Activated naive CD4-positive, alpha-beta T cell (primary cell): ENCODE measurements around the gene RECQL5.
"Not testable (repeated sequence)": the region's sequence is repeated elsewhere in the genome, so short reads cannot be mapped to it uniquely, and the experiment has no call there.

Experiments
- DNase-seq, 4 experiments: peaks; one replicate each; lab custom pipeline; 2025; lab: John Stamatoyannopoulos, UW

Gene RECQL5

GRCh38 chr17:75616521-75617122 lies 50.3 kb downstream of the RECQL5 start:
- no peak for DNase-seq

DNA sequence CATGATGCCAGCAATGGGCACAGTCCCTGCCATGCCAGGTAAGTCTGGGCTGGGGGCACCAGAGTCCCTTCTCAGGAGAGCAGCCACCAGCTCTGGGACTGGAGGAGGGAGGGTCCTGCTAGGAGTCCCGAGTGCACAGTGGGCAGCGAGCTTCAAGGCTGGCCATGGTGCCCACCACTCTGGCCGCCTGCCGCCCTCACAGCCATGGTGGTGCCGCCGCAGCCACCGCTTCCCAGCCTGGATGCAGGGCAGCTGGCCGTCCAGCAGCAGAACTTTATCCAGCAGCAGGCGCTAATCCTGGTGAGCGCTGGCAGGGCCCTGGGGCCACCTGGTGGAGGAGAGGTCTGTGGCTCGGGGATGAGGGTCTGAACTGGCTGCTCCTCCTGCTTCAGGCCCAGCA lies 51.7 kb downstream of the RECQL5 start:
- DNase-seq = no peak

- DNase-seq = no peak
Measured at GRCh38 chr17:75614556-75615270, 52.2 kb downstream of the RECQL5 start.

DNA sequence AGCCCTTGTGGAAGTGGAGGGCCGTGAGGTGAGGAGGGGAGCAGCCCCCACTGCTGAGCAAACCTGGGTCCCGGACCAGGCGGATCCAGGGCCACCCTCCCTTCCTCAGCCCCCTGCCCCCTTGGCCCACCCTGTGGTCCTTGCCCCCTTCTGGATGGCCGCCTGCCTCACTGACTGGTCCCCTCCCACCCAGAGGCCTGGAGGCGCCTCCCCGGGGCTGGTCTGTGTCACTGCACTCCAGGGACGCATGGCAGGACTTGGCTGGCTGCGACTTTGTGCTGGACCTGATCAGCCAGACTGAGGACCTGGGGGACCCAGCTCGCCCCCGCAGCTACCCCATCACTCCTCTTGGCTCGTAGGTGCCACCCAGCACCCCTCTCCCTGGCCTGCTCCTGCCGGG lies 52.9 kb downstream of the RECQL5 start:
- no peak for DNase-seq

- DNase-seq = no peak
Measured at GRCh38 chr17:75612906-75613626, 53.9 kb downstream of the RECQL5 start.

- DNase-seq = no peak
Measured at GRCh38 chr17:75611851-75612429, 55.0 kb downstream of the RECQL5 start.

GRCh38 chr17:75610103-75610984 lies 56.6 kb downstream of the RECQL5 start:
- DNase-seq = no peak

- DNase-seq = no peak
Measured at GRCh38 chr17:75607086-75607485, 59.9 kb downstream of the RECQL5 start.

DNA sequence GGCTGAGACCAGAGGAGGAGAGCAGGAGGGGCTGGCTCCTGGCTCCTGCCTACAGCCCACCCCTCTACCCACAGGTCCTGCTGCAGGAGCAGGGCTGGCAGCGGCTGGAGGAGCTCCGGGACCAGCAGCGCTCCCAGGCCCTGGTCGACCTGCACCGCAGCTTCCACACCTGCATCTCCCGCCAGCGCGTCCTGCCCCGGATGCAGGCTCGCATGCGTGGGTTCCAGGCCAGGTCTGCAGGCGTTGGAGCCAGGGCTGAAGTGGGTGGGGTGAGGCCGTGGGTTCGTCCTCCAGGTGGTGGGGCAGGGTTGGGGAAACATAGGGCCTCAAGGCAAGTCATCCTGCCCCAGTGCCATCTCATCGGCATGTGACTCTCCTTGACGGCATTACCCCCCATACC lies 61.2 kb downstream of the RECQL5 start:
- no peak for DNase-seq

- no peak for DNase-seq
Measured at GRCh38 chr17:75604034-75604695, 62.8 kb downstream of the RECQL5 start.

DNA sequence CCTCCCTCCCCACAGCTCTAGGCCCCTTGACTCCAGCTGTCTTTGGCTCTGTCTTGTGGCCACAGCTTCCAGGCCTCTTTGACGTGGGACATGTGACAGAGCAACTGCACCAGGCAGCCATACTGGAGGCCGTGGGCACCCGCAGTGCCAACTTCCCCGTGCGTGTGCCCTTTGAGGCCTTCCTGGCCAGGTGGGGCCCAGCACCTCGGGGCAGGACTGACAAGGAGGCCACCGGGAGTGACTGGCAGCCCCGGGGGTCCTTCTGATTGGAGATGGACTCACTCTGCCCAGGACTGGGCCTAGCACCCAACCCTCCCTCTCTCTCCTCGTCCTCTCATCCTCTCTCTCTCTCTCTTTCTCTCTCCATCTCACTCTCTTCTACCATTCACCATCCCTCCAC lies 63.8 kb downstream of the RECQL5 start:
- no peak for DNase-seq

DNA sequence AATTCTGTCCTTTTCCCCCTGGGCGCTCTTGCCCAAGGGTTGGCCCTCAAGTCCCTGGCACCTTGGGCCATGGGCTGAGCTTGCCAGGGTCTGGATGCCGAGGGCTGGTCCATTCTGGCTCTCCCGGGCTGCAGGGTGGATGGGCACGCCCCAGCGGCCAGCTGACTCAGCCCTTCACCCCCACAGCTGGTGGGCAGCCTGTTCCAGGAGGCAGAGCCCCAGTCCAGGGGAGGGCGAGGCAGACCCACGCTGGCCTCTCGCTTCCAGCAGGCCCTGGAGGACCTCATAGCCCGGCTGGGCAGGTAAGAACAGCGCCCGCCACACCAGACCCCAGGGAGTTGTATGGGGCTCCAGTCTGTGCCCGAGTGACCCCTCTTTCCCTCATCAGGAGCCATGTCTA lies 64.3 kb downstream of the RECQL5 start:
- no peak for DNase-seq

DNA sequence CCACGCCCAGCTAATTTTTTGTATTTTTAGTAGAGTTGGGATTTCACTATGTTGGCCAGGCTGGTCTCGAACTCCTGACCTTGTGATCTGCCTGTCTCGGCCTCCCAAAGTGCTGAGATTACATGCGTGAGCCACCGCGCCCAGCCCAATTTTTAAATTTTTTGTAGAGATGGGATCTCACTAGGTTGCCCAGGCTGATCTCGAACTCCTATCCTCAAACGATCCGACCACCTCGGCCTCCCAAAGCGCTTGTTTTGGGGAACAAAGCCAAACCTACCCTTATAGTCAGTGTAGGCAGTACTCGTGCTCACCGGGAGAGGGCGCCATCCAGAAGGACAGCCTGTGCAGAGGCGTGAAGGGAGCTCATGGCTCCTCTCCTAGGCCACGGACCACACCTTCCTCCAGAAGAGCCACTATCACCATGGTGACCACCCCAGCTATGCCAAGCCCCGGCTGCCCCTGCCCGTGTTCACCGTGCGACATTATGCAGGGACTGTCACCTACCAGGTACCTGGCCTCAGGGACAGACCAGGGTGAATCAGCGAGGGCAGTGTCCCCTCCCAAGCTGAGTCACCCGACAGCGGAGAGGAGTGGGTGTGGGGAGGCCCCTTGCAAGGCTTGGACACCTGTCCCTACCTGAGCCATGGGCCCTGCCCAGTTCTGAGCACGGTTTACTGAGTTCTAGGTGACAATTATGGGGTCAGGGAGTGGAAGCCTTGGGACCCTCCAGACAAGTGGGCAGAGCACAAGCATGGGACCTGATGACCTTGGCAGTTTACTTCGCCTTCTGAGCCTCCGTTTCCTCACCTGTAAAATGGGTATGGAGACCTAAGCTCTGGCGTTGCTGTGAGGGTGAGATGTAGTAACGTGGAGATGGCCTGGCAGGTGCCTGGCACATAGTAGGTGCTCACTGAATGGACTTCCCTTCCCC lies 65.6 kb downstream of the RECQL5 start:
- peak in 3 of 4 experiments; percentile 33 to 48 (median 37) for DNase-seq

GRCh38 chr17:75596320-75597087 lies 70.5 kb downstream of the RECQL5 start:
- no peak for DNase-seq

DNA sequence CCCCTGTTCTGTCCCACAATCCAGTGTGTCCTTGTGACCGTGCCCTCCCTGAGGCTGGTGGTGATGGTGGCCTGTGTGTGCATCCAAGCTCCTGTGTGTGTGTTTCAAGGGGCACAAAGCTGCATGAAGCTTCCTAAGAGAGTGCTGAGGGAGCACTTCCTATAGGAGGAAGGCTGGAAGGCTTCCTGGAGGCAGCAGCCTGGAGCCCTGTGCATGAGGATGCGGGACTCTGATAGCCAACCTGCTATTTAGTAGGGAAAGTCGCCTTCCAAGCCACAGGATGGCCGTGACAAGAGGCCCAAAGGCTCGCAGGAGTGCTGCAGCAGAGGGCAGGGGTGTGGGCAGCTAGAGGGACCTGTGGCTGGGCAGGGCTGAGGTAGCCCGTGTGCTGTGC lies 71.0 kb downstream of the RECQL5 start:
- no peak for DNase-seq

GRCh38 chr17:75595284-75595919 lies 71.6 kb downstream of the RECQL5 start:
- no peak for DNase-seq

GRCh38 chr17:75594499-75595283 lies 72.3 kb downstream of the RECQL5 start:
- DNase-seq = no peak

GRCh38 chr17:75593430-75593829 lies 73.5 kb downstream of the RECQL5 start:
- not testable (repeated sequence) for DNase-seq
